ENCODE data around the gene IL17RA. TPM values are rescaled to one million over a fixed set of nuclear protein-coding genes. Genes with fewer than 3 reads are reported as not detected.

Gene IL17RA
- total and polyA plus RNA-seq, 5 experiments from 2014 or later: 26.2 to 78.6 (median 57.7) TPM

- H3K4me1 Mint-ChIP-seq: peaks cover 35 to 79% (median 58%) of the 10 kb centered on the region in 4 donors
- POLR2A ChIA-PET: interaction anchor here (1.6 to 6.3 kb wide), 4 partner anchors 9 to 22 kb away, joined by 9 to 67 read pairs (median 28); partner anchors contain the start of gene IL17RA
- DNase-seq: peak in 1 of 10 donors; percentile 64
- no peak for ATAC-seq
- peak overlapping the region in 4 of 10 donors; percentile 9 to 95 (median 92) for H3K27ac Mint-ChIP-seq
- H3K27me3 Mint-ChIP-seq: no peaks in the 10 kb centered on the region
- peaks cover 0 to 57% (median 12%) of the 10 kb centered on the region in 3 donors for H3K36me3 Mint-ChIP-seq
- H3K9me3 Mint-ChIP-seq: no peaks in the 10 kb centered on the region
- no peak overlapping the region for H3K4me3 Mint-ChIP-seq
Measured at GRCh38 chr22:17108256-17109112, 23.7 kb downstream of the IL17RA start.

- no peaks in the 10 kb centered on the region for H3K9me3 Mint-ChIP-seq
- H3K4me3 Mint-ChIP-seq: no peak overlapping the region
- peak overlapping the region in 3 of 10 donors; percentile 19 to 72 (median 44) for H3K27ac Mint-ChIP-seq
- no peaks in the 10 kb centered on the region for H3K27me3 Mint-ChIP-seq
- POLR2A ChIA-PET: interaction anchor here (0.5 to 6.3 kb wide), 4 partner anchors 9 to 22 kb away, joined by 3 to 67 read pairs (median 4); partner anchors contain the start of gene IL17RA
- peaks cover 0 to 55% (median 12%) of the 10 kb centered on the region in 3 donors for H3K36me3 Mint-ChIP-seq
- ATAC-seq: no peak
- H3K4me1 Mint-ChIP-seq: peaks cover 39 to 85% (median 64%) of the 10 kb centered on the region in 4 donors
- peak in 1 of 10 donors; percentile 43 for DNase-seq
Measured at GRCh38 chr22:17109113-17109865, 24.5 kb downstream of the IL17RA start.

- DNase-seq (no peak), ATAC-seq (no peak)
- H3K4me3 Mint-ChIP-seq: no peak overlapping the region
- no peaks in the 10 kb centered on the region for H3K9me3 Mint-ChIP-seq
- peaks cover 40 to 85% (median 64%) of the 10 kb centered on the region in 4 donors for H3K4me1 Mint-ChIP-seq
- H3K27ac Mint-ChIP-seq: peak overlapping the region in 6 of 10 donors; percentile 26 to 88 (median 72)
- no peaks in the 10 kb centered on the region for H3K27me3 Mint-ChIP-seq
- peaks cover 0 to 48% (median 11%) of the 10 kb centered on the region in 3 donors for H3K36me3 Mint-ChIP-seq
- POLR2A ChIA-PET: interaction anchor here (0.5 to 6.3 kb wide), 4 partner anchors 13 to 23 kb away, joined by 3 to 67 read pairs (median 4); partner anchors contain the start of gene IL17RA
Measured at GRCh38 chr22:17109976-17110375, 25.2 kb downstream of the IL17RA start.

GRCh38 chr22:17110791-17111550 lies 26.2 kb downstream of the IL17RA start:
- ATAC-seq (no peak), DNase-seq (no peak)
- H3K27ac Mint-ChIP-seq: peak overlapping the region; percentile 13 to 88 (median 84)
- POLR2A ChIA-PET: interaction anchor here (1.0 to 6.3 kb wide), 4 partner anchors 12 to 24 kb away, joined by 3 to 67 read pairs (median 4); partner anchors contain the start of gene IL17RA
- no peaks in the 10 kb centered on the region for H3K27me3 Mint-ChIP-seq
- H3K4me3 Mint-ChIP-seq: peak overlapping the region in 3 of 10 donors; percentile 33 to 38 (median 33)
- H3K4me1 Mint-ChIP-seq: peaks cover 45 to 85% (median 66%) of the 10 kb centered on the region in 4 donors
- H3K9me3 Mint-ChIP-seq: no peaks in the 10 kb centered on the region
- H3K36me3 Mint-ChIP-seq: peaks cover 0 to 39% (median 7%) of the 10 kb centered on the region in 3 donors

GRCh38 chr22:17112491-17113042 lies 27.8 kb downstream of the IL17RA start:
- Mint-ChIP-seq H3K36me3 (peaks cover 0 to 29% (median 6%) of the 10 kb centered on the region in 3 donors), H3K9me3 (no peaks in the 10 kb centered on the region), H3K27ac (peak overlapping the region in 8 of 10 donors; percentile 13 to 83 (median 50)), H3K4me3 (no peak overlapping the region), H3K4me1 (peaks cover 49 to 85% (median 68%) of the 10 kb centered on the region in 4 donors), H3K27me3 (no peaks in the 10 kb centered on the region)
- no peak for ATAC-seq
- no peak for DNase-seq
- POLR2A ChIA-PET: interaction anchor here (0.6 to 1.4 kb wide), 4 partner anchors 11 to 247 kb away, joined by 3 to 4 read pairs (median 3); partner anchors contain the start of gene IL17RA

- Mint-ChIP-seq H3K27me3 (no peaks in the 10 kb centered on the region), H3K4me3 (no peak overlapping the region), H3K9me3 (no peaks in the 10 kb centered on the region), H3K36me3 (peaks cover 0 to 25% (median 3%) of the 10 kb centered on the region in 3 donors), H3K27ac (peak overlapping the region in 8 of 10 donors; percentile 24 to 90 (median 80)), H3K4me1 (peaks cover 56 to 89% (median 74%) of the 10 kb centered on the region in 4 donors)
- no peak for DNase-seq
- no peak for ATAC-seq
- POLR2A ChIA-PET: interaction anchor here (1.4 to 6.8 kb wide), 2 partner anchors 12 to 27 kb away, joined by 3 to 74 read pairs; partner anchors contain the start of gene IL17RA
Measured at GRCh38 chr22:17113600-17113999, 28.8 kb downstream of the IL17RA start.

- DNase-seq (no peak), ATAC-seq (no peak)
- peaks cover 58 to 94% (median 81%) of the 10 kb centered on the region in 4 donors for H3K4me1 Mint-ChIP-seq
- no peaks in the 10 kb centered on the region for H3K9me3 Mint-ChIP-seq
- peak overlapping the region; percentile 62 to 96 (median 80) for H3K27ac Mint-ChIP-seq
- H3K36me3 Mint-ChIP-seq: peaks cover 0 to 24% (median 3%) of the 10 kb centered on the region in 3 donors
- peak overlapping the region in 4 of 10 donors; percentile 14 to 80 (median 48) for H3K4me3 Mint-ChIP-seq
- H3K27me3 Mint-ChIP-seq: no peaks in the 10 kb centered on the region
- POLR2A ChIA-PET: interaction anchor here (3.9 to 6.8 kb wide), 2 partner anchors 12 to 27 kb away, joined by 16 to 74 read pairs; partner anchors contain the start of gene IL17RA
Measured at GRCh38 chr22:17114173-17114897, 29.5 kb downstream of the IL17RA start.

GRCh38 chr22:17114898-17115235 lies 30.1 kb downstream of the IL17RA start:
- DNase-seq (no peak), ATAC-seq (no peak)
- POLR2A ChIA-PET: interaction anchor here (3.9 to 6.8 kb wide), 3 partner anchors 8 to 28 kb away, joined by 16 to 74 read pairs (median 34); partner anchors contain the start of gene IL17RA
- Mint-ChIP-seq H3K9me3 (no peaks in the 10 kb centered on the region), H3K36me3 (peaks cover 0 to 20% (median under 1%) of the 10 kb centered on the region in 3 donors), H3K27ac (peak overlapping the region; percentile 50 to 96 (median 79)), H3K27me3 (no peaks in the 10 kb centered on the region), H3K4me1 (peaks cover 58 to 95% (median 81%) of the 10 kb centered on the region in 4 donors), H3K4me3 (peak overlapping the region in 4 of 10 donors; percentile 14 to 80 (median 48))

- Mint-ChIP-seq H3K4me3 (peak overlapping the region in 6 of 10 donors; percentile 51 to 86 (median 80)), H3K36me3 (peaks cover 0 to 16% (median 0%) of the 10 kb centered on the region in 3 donors), H3K27ac (peak overlapping the region; percentile 56 to 96 (median 84)), H3K27me3 (no peaks in the 10 kb centered on the region), H3K9me3 (no peaks in the 10 kb centered on the region), H3K4me1 (peaks cover 58 to 98% (median 80%) of the 10 kb centered on the region in 4 donors)
- DNase-seq (no peak), ATAC-seq (no peak)
- POLR2A ChIA-PET: interaction anchor here (1.9 to 6.8 kb wide), 4 partner anchors 8 to 28 kb away, joined by 11 to 74 read pairs (median 25); partner anchors contain the start of gene IL17RA
Measured at GRCh38 chr22:17115236-17115635, 30.4 kb downstream of the IL17RA start.

GRCh38 chr22:17115945-17116565 lies 31.3 kb downstream of the IL17RA start:
- Mint-ChIP-seq H3K4me3 (peak overlapping the region; percentile 59 to 86 (median 79)), H3K27me3 (no peaks in the 10 kb centered on the region), H3K9me3 (no peaks in the 10 kb centered on the region), H3K36me3 (peaks cover 0 to 10% (median 0%) of the 10 kb centered on the region in 3 donors), H3K4me1 (peaks cover 52 to 91% (median 75%) of the 10 kb centered on the region in 4 donors), H3K27ac (peak overlapping the region; percentile 81 to 96 (median 90))
- peak in 1 of 2 donors; percentile 35 for ATAC-seq
- POLR2A ChIA-PET: interaction anchor here (0.6 to 6.8 kb wide), 6 partner anchors 9 to 661 kb away, joined by 4 to 74 read pairs (median 14); partner anchors contain the start of gene IL17RA
- peak in 2 of 10 donors; percentile 25 to 38 for DNase-seq

All from naive thymus-derived CD8-positive, alpha-beta T cell (primary cell).